CD4-positive, alpha-beta T cell treated with Interleukin-12 subunit alpha and Interleukin-12 subunit beta, for 1 hour (primary cell): ENCODE measurements around the gene LRFN3.
"Not testable (repeated sequence)": the region's sequence is repeated elsewhere in the genome, so short reads cannot be mapped to it uniquely, and the experiment has no call there.

Source experiments
- DNase-seq: peaks from one replicate; pipeline ENCODE4 v3.0.0-alpha.2; 2020

LRFN3 gene

DNA sequence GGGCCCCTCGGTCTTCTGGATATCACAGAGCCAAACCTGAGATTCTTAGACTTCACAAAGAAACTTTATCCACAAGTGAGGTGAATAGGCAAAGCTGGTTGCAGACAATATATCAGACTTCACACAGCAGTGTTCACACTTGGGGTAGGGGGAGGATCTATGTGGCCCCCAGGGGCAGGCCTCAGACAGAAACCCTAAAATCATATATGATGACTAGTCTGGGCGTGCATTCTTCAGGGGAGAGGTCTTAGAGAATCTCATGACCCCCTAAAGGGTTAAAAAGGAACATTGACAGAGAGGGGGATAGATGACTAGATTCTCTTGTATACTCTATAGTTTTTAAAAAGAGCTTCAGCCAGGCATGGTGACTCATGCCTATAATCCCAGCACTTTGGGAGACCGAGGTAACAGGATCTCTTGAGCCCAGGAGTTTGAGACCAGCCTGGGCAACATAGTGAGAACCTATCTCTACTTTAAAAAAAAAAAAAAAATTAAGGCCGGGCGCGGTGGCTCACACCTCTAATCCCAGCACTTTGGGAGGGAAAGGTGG lies 30.9 kb upstream of the LRFN3 start:
- DNase-seq, result no peak

DNA sequence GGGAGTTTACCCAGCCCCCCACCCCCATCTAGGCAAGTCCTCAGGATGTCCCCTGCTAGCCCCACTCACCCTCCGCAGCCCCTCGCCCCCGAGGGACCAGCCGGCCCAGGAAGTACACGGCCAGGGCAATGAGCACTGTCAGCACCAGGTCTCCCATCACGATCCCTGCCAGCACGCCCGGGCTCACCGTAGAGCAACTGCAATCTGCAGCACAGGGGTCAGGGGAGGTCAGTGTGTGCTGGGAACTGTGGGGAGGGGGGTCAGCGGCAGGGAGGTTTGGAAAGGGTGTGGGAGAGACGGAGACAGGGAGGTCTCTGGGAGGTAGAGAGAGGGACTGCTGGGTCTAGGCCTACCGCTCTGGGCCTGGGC lies 28.8 kb upstream of the LRFN3 start:
- no peak for DNase-seq

DNA sequence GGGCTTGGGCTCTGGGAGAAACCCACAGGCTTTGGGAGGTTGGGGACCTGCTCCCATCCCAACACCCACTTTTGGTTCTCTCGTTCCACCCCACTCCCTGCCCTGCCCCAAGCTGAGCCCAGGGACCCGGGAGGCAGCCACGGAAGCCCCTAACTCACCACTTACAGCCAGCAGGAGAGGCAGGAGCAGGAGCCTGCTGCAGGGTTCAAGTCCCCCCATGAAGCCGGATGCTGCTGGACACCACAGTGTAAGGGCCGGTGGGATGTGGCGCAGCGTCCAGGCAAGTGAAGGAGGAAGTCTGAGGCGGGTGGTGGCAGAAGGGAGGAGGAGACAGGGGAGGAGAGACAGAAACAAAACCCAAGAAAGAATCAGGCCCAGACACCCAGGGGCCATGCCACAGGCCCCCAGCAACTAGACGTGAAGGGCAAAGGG lies 28.1 kb upstream of the LRFN3 start, which contains the start of gene TYROBP:
TYROBP (minus strand) TSS at position 286 of the 432 bp plus-strand sequence; CDS start at position 219, 67 bp downstream.
- DNase-seq, result no peak

DNA sequence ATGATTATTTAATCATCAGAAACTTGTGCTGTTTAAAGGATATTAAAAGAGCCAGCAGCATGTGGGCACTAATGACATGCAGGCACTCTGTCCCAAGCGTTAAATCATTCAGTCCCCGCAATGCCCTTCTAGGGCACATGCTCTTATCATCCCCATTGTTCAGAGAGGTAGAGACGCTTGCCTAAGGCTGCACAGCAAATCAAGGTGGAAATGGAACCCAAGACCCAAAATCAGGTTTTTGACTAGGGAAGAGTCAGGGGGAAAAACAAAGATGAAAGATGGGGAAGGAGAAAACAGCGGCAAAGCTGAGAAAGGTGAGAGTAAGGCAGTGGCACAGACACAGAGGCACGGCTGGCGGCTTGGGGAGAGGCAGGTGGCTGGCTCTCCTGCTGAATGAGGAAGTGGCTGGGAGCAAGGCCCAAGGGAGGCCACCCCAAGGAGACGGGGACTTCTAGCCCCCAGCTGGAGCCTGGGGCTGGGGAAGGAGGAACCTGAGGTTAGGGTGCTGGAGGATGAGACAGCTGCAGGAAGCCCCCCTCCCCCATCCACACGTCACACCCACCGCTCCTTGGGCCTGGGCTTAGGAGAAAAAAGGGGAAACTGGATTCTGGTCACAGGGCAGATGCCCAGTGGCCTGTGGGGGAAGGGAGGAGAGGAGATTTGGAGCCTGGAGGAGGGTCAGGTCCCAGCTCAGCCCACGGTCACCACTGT lies 27.0 kb upstream of the LRFN3 start:
- DNase-seq, result peak; percentile 50

GRCh38 chr19:35909684-35910035 lies 26.5 kb upstream of the LRFN3 start:
- DNase-seq, result no peak

- not testable (repeated sequence) for DNase-seq
Measured at GRCh38 chr19:35910355-35910754, 25.8 kb upstream of the LRFN3 start.

DNA sequence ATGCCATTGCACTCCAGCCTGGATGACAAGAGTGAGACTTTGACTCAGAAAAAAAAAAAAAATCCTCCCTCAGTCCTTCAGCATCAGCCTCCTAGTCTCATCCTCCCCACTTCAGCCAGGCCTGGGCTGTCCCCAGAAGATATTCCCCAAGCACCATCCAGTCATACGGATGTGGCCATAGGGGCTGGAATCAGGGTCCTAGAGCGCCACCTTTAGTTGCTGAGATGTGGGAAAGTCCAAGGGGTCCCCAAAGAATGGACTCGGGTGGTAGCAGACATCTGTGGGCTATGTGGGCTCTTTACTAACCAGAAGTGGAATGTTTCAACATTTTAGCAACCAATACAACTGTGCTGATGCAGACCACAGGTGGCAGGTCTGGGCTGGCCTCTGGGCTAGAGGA lies 25.0 kb upstream of the LRFN3 start:
- DNase-seq, result no peak

DNA sequence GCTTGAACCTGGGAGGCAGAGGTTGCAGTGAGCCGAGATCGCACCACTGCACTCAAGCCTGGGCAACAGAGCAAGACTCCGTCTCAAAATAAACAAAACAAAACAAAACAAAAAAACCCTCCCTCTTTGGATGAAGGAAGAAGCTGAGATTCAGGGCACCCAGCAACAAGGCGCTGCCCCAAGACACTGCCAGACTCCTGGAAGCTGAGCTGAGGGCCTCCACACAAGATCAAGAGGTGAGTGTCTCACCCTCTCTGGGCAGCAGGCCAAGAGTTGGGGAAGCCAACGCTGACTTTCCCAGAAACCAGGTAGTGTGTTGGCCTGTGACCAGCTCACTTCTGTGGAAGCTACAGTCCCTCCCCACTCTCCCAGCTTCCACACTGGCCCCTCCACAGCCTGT lies 24.4 kb upstream of the LRFN3 start:
- DNase-seq, result no peak

DNA sequence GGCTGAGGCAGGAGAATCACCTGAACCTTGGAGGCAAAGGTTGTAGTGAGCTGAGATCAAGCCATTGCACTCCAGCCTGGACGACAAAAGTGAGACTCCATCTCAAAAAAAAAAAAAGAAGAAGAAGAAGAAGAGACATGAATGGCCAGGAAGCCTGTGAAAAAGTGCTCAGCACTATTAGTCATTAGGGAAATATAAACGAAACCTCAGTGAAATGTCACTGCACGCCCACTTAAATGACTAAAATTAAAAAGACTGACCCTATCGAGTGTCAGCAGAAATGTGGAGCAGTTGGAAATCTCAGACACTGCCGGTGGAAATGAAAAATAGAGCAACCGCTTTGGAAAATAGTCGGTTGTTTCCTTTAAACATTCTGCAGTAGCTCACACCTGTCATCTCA lies 22.6 kb upstream of the LRFN3 start:
- no peak for DNase-seq

- DNase-seq, result no peak
Measured at GRCh38 chr19:35915443-35915842, 20.7 kb upstream of the LRFN3 start.

DNA sequence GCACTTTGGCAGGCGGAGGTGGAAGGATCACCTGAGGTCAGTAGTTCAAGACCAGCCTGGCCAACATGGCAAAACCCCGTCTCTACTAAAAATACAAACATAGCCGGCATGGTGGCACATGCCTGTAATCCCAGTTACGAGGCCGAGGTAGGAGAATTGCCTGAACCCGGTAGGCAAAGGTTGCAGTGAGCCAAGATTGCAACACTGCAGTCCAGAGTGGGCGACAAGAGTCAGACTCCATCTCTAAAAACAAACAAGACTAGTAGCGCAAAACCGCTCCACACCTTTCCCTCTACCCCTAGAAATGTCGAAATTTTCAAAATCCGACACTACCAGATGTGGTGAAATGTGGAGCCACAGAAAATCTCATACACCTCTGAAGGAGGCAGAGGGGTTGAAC lies 16.9 kb upstream of the LRFN3 start:
- no peak for DNase-seq

DNA sequence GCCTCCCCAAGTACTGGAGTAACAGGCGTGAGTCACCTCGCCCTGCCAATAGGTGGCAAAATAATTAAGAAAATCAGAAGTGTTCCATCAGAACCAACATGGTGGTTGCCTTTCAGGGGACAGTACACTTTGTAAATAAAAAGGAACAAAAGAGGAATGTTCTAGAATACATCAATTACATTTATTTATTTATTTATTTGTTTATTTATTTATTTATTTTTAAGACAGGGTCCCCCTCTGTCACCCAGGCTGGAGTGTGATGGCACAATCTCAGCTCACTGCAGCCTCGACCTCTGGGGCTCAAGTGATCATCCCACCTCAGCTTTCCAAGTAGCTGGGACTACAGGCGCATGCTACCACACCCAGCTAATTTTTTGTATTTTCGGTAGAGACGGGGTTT lies 15.2 kb upstream of the LRFN3 start:
- DNase-seq, result no peak

DNA sequence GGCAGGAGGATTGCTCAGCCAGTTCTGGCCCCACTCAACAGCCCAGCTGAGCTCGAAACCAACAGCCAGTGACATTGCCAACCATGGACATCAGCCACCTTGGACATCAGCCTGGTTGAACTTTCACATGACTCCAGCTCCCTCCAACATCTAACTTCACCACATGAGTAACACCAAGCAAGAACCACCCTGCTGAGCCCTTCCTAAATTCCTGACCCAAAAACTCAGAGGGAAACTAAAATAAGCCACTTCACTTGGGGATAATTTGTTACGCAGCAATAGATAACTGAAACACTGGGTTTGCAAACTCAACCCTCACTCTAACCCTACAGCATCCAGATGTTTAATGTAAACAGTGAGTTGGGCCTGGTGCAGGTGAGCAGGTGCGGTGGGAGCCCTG lies 10.7 kb upstream of the LRFN3 start:
- no peak for DNase-seq

GRCh38 chr19:35928507-35928906 lies 7.7 kb upstream of the LRFN3 start:
- no peak for DNase-seq

DNA sequence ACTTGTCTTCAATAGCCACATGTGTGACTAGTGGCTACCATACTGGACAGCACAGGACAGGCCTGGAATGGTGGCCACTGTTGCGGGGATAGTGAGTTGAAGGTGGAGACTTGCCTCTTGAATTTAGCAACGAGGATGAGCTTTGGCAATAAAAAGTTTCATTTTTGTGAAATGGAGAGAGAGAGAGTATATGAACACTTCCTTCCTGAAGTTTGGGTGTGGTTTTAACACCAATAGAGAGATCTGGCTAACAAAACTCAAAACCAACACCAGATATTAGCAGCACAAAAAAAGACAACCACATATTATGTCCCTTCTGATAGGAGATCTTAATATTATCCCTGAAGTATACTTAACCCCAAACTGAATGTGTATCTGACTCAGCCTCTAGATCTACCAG lies 6.3 kb upstream of the LRFN3 start:
- peak; percentile 65 for DNase-seq

DNA sequence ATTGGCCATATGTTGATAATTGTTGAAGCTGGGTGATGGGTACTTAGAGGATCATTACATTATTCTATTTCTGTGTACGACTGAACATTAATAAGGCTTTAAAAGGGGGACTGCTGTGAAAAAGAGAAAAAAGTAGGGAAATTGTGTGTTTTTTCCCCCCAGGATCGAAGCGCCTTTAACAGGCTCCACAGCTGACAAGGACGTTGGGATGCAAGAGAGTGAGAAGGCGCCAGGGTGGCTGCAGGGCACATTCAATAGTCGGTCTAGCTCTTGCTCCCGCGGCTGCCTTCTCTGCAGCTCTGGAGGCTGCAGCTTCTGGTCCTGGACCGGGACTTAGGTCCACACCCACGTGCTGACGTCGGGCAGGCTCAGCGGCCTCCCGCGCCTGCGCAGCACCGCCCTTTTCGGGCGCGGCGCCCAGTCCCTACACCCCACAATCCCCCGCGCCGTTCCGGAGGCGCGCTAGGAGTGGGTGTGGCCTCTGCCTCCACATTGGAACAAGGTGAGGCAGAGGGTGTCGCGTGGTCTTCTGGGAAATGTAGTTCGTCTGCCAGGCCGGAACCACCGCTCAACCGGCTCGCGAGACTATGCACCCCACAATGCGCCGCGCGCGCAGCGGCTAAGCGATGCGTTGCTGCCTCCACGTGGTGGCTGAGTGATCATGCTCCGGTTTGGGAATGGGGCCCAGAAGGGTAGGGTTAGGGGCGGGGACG lies 4.9 kb upstream of the LRFN3 start:
- peak; percentile 100 for DNase-seq

GRCh38 chr19:35931874-35932202 lies 4.3 kb upstream of the LRFN3 start:
- DNase-seq, result no peak

DNA sequence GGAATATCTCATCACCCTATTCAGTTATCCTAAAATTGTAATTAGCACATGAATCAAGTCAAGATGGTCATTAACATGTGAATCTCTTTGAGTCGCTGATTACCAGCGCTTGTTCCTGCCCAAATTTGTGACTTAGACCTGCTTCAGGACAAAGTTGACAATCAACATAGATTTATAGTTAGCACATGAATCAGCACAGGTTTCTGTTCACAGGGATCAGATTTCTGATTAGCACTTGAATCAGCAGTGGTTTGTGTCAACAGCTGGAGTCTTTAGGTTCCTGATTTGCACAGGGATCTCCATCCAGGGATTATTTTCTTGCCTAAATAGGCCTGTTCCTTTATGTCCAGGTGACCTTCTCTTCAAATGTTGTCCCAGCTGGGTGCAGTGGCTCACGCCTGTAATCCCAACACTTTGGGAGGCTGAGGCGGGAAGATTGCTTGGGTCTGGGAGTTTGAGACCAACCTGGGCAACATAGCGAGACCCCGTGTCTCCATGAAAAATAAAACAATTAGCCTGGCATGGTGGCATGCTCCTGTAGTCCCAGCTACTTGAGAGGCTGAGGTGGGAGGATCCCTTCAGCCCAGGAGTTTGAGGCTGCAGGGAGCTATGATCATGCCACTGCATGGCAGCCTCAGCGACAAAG lies 3.8 kb upstream of the LRFN3 start:
- DNase-seq, result no peak

GRCh38 chr19:35936738-35937268 lies 629 bp downstream of the LRFN3 start:
- no peak for DNase-seq

GRCh38 chr19:35937345-35938281 lies 1.4 kb downstream of the LRFN3 start:
- no peak for DNase-seq

- no peak for DNase-seq
Measured at GRCh38 chr19:35938282-35939224, 2.4 kb downstream of the LRFN3 start.
